ENCODE data around the gene TAF1L. TPM values are rescaled to one million over a fixed set of nuclear protein-coding genes. Genes with fewer than 3 reads are reported as not detected.
"Not testable (repeated sequence)": the region's sequence is repeated elsewhere in the genome, so short reads cannot be mapped to it uniquely, and the experiment has no call there.

The TAF1L gene
- total and polyA plus RNA-seq, 9 donors = 0.03 to 0.05 (median 0.05) TPM; not detected in 6

GRCh38 chr9:32671333-32671732 is 35.9 kb upstream of the TAF1L start:
- H3K27ac ChIP-seq = no peak overlapping the region
- H3K4me3 ChIP-seq = no peak overlapping the region
- no peaks in the 10 kb centered on the region for H3K36me3 ChIP-seq
- no peaks in the 10 kb centered on the region for H3K4me1 ChIP-seq (ENCODE audit: insufficient read depth)
- no peaks in the 10 kb centered on the region for H3K27me3 ChIP-seq
- TF ChIP-seq CTCF (IDR thresholded peaks at IDR 0.05) (no peak), POLR2A (IDR thresholded peaks at IDR 0.05) (no peak), EP300 (IDR thresholded peaks at IDR 0.05) (no peak)
- WGBS, 3 donors = 93 to 100% (median 95%) methylated on average over 1 of the region's 1 CpG
- no peak for DNase-seq
- H3K9me3 ChIP-seq = no peaks in the 10 kb centered on the region
- intact Hi-C loops (cut with DNase I) = no loop called here

DNA sequence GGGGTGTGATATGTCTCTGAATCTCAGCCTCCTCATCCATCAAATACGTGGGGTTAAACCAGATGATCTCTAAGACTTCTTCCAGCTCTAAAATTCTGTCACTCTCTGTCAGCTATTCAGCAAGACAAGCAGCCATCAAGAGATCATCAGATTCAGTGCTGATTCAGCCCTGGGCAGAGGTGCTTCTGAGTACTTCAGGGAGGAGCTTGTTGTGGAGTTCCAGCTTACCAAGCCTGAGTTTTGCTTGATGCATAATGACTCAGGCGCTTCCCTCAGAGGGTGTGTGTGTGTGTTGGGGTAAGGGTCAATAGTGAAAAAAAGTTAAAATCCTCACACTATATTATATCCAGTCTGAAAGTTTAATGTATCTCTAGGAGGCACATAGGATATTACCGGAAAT is 29.6 kb upstream of the TAF1L start:
- no peaks in the 10 kb centered on the region for H3K4me1 ChIP-seq (ENCODE audit: insufficient read depth)
- H3K36me3 ChIP-seq = no peaks in the 10 kb centered on the region
- no peak for TF ChIP-seq EP300 (IDR thresholded peaks at IDR 0.05)
- no peak for TF ChIP-seq POLR2A (IDR thresholded peaks at IDR 0.05)
- no peak for TF ChIP-seq CTCF (IDR thresholded peaks at IDR 0.05)
- intact Hi-C loops (cut with DNase I) = no loop called here
- WGBS, 3 donors = 70 to 81% (median 72%) methylated on average over 3 of the region's 3 CpGs
- no peaks in the 10 kb centered on the region for H3K9me3 ChIP-seq
- DNase-seq = no peak
- H3K27me3 ChIP-seq = no peaks in the 10 kb centered on the region
- no peak overlapping the region for H3K4me3 ChIP-seq
- H3K27ac ChIP-seq = no peak overlapping the region

- 58 to 70% (median 63%) methylated on average over 3 of the region's 3 CpGs for WGBS, 3 donors
- no peak for TF ChIP-seq EP300 (IDR thresholded peaks at IDR 0.05)
- no peak for TF ChIP-seq CTCF (IDR thresholded peaks at IDR 0.05)
- no peak for TF ChIP-seq POLR2A (IDR thresholded peaks at IDR 0.05)
- H3K36me3 ChIP-seq = no peaks in the 10 kb centered on the region
- no peaks in the 10 kb centered on the region for H3K4me1 ChIP-seq (ENCODE audit: insufficient read depth)
- no peaks in the 10 kb centered on the region for H3K27me3 ChIP-seq
- DNase-seq = no peak
- no peak overlapping the region for H3K27ac ChIP-seq
- intact Hi-C loops (cut with DNase I) = no loop called here
- no peak overlapping the region for H3K4me3 ChIP-seq
- no peaks in the 10 kb centered on the region for H3K9me3 ChIP-seq
Measured at GRCh38 chr9:32663741-32664140, 28.3 kb upstream of the TAF1L start.

- Histone ChIP-seq H3K9me3 (no peaks in the 10 kb centered on the region), H3K4me1 (ENCODE audit: insufficient read depth) (no peaks in the 10 kb centered on the region), H3K27ac (no peak overlapping the region), H3K4me3 (no peak overlapping the region), H3K27me3 (no peaks in the 10 kb centered on the region), H3K36me3 (no peaks in the 10 kb centered on the region)
- no peak for TF ChIP-seq POLR2A (IDR thresholded peaks at IDR 0.05)
- no peak for TF ChIP-seq CTCF (IDR thresholded peaks at IDR 0.05)
- no peak for TF ChIP-seq EP300 (IDR thresholded peaks at IDR 0.05)
- intact Hi-C loops (cut with DNase I) = no loop called here
- WGBS, 3 donors = 83 to 87% (median 85%) methylated on average over 2 of the region's 2 CpGs
- no peak for DNase-seq
Measured at GRCh38 chr9:32647671-32648070, 12.2 kb upstream of the TAF1L start.

DNA sequence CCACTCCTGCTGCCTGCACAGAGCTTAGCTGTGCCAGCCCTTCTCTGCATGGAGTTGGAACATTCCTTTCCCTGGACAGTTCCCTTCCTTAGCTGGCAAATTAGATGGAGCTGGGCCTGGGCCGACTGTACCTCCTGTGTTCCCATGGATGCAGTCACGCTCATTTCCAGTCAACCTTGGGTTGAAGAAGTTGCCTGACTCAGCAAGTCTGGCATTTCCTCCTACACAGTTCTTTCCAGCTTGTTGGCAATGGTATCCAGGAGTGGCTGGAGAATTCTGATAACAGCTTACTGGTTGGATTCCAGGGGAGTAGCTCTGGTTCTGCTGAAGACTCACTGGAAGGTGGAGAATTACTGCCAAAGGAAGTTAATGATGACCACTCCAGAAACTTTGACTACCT is 9.2 kb upstream of the TAF1L start:
- H3K27ac ChIP-seq = no peak overlapping the region
- WGBS, 3 donors = 3 to 12% (median 7%) methylated on average over 2 of the region's 2 CpGs
- H3K9me3 ChIP-seq = no peaks in the 10 kb centered on the region
- TF ChIP-seq POLR2A (IDR thresholded peaks at IDR 0.05) (no peak), CTCF (IDR thresholded peaks at IDR 0.05) (no peak), EP300 (IDR thresholded peaks at IDR 0.05) (no peak)
- no peak overlapping the region for H3K4me3 ChIP-seq
- no peaks in the 10 kb centered on the region for H3K4me1 ChIP-seq (ENCODE audit: insufficient read depth)
- H3K27me3 ChIP-seq = no peaks in the 10 kb centered on the region
- no peak for DNase-seq
- intact Hi-C loops (cut with DNase I) = no loop called here
- no peaks in the 10 kb centered on the region for H3K36me3 ChIP-seq

DNA sequence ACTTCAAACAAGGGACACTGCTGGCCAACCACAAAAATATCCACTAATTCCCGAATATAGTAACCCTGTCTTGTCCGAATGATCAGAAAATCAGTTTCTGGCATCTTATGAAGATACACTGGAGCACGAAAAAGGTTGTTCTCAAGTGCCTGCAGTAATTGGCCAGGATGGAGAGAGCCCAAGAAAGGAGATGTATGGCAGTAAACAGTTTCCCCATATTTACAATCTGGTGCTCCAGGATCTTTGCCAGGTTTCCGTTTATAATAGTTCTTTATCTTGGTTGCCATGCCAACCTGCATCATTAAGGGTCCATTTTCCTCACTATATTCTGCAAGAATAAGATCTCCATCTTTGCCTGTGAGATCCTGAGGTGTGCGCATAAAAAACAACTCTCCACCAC is 2.3 kb downstream of the TAF1L start:
- DNase-seq; H3K27ac ChIP-seq; H3K36me3 ChIP-seq; intact Hi-C loops (cut with DNase I); H3K4me1 ChIP-seq (ENCODE audit: insufficient read depth); H3K4me3 ChIP-seq; H3K9me3 ChIP-seq; H3K27me3 ChIP-seq: not testable (repeated sequence)
- WGBS, 3 donors = 68 to 73% (median 73%) methylated on average over 5 of the region's 5 CpGs
